MM.1S (cell line): ENCODE measurements around the gene MCF2L2.
"Not testable (repeated sequence)": the region's sequence is repeated elsewhere in the genome, so short reads cannot be mapped to it uniquely, and the experiment has no call there.

Experiments used
- DNase-seq: peaks from one replicate; pipeline ENCODE4 v3.0.0-alpha.2; 2015
- H2AFZ ChIP-seq: fragments of 300-600 bp; sonication (generic); 2 replicates; pipeline ENCODE4 v1.6.0; 2016; ENCODE audit warnings: antibody characterized with exemption, low read length
- H3F3A ChIP-seq: fragments of 300-600 bp; sonication (generic); 2 replicates; pipeline ENCODE4 v1.6.1; 2016; ENCODE audit warnings: mild to moderate bottlenecking, antibody characterized with exemption, low read length, moderate library complexity, mixed read lengths; ENCODE audit not compliant: insufficient read depth
- H3K27ac ChIP-seq: fragments of 300-600 bp; sonication (generic); 2 replicates; pipeline ENCODE4 v1.5.1; 2016; ENCODE audit warnings: mild to moderate bottlenecking, low read length
- H3K27me3 ChIP-seq: fragments of 300-600 bp; sonication (generic); replicated peaks from 2 replicates; pipeline ENCODE4 v1.6.0; 2016; ENCODE audit warnings: low read length; ENCODE audit not compliant: insufficient read depth
- H3K36me3 ChIP-seq: fragments of 300-600 bp; sonication (generic); replicated peaks from 2 replicates; pipeline ENCODE4 v1.6.1; 2016; ENCODE audit warnings: mild to moderate bottlenecking, low read length, mixed read lengths; ENCODE audit not compliant: insufficient read depth
- H3K4me1 ChIP-seq: fragments of 300-600 bp; sonication (generic); 2 replicates; pipeline ENCODE4 v1.6.1; 2016; ENCODE audit warnings: low read length, mixed read lengths
- H3K4me2 ChIP-seq: fragments of 300-600 bp; sonication (generic); 2 replicates; pipeline ENCODE4 v1.6.0; 2016; ENCODE audit warnings: low read depth, low read length
- H3K4me3 ChIP-seq: fragments of 300-600 bp; sonication (generic); 2 replicates; pipeline ENCODE4 v1.5.1; 2016; ENCODE audit warnings: low read length, mixed read lengths
- H3K79me2 ChIP-seq: fragments of 300-600 bp; sonication (generic); 2 replicates; pipeline ENCODE4 v1.6.1; 2016; ENCODE audit warnings: mixed run types, low read length, mixed read lengths
- H3K9ac ChIP-seq: fragments of 300-600 bp; sonication (generic); 2 replicates; pipeline ENCODE4 v1.6.1; 2016; ENCODE audit warnings: low read length, mixed read lengths
- H3K9me2 ChIP-seq: fragments of 300-600 bp; sonication (generic); replicated peaks from 2 replicates; pipeline ENCODE4 v1.6.1; 2016; ENCODE audit warnings: mild to moderate bottlenecking, low read length, mixed read lengths; ENCODE audit not compliant: insufficient read depth
- H3K9me3 ChIP-seq: fragments of 300-600 bp; sonication (generic); replicated peaks from 2 replicates; pipeline ENCODE4 v1.6.1; 2016; ENCODE audit warnings: mild to moderate bottlenecking, low read length, mixed read lengths; ENCODE audit not compliant: insufficient read depth
- H4K20me1 ChIP-seq: fragments of 300-600 bp; sonication (generic); 2 replicates; pipeline ENCODE4 v1.6.1; 2016; ENCODE audit warnings: mild to moderate bottlenecking, low read length, moderate library complexity, mixed read lengths; ENCODE audit not compliant: insufficient read depth
- CTCF ChIP-seq: fragments of 300-600 bp; sonication (generic); IDR thresholded peaks from 2 replicates; pipeline ENCODE4 v1.5.1; 2016; ENCODE audit warnings: antibody characterized with exemption, low read length, mixed read lengths
- EZH2 ChIP-seq: fragments of 300-600 bp; sonication (generic); optimal IDR thresholded peaks from 2 replicates; pipeline ENCODE3; 2017; ENCODE audit warnings: low read depth, mild to moderate bottlenecking, antibody characterized with exemption, low read length, mixed read lengths
- EZH2phosphoT487 ChIP-seq: fragments of 300-600 bp; sonication (generic); IDR thresholded peaks from 2 replicates; pipeline ENCODE4 v1.6.1; 2018; ENCODE audit warnings: antibody characterized with exemption, low read length

The MCF2L2 gene

GRCh38 chr3:183178833-183179549 is 249.4 kb downstream of the MCF2L2 start:
- H2AFZ ChIP-seq: no peak overlapping the region
- H4K20me1 ChIP-seq: no peaks in the 10 kb centered on the region
- H3K4me1 ChIP-seq: no peaks in the 10 kb centered on the region
- H3K27ac ChIP-seq: no peak overlapping the region
- DNase-seq: no peak
- H3K27me3 ChIP-seq: no peaks in the 10 kb centered on the region
- H3K4me2 ChIP-seq: peak overlapping the region; percentile 28; the same call in 1 of the 2 replicates
- H3K9me3 ChIP-seq: no peaks in the 10 kb centered on the region
- no peaks in the 10 kb centered on the region for H3K9me2 ChIP-seq
- TF ChIP-seq EZH2: no peak
- no peak for TF ChIP-seq EZH2phosphoT487
- TF ChIP-seq CTCF: no peak
- H3K36me3 ChIP-seq: no peaks in the 10 kb centered on the region
- no peaks in the 10 kb centered on the region for H3F3A ChIP-seq
- H3K9ac ChIP-seq: no peak overlapping the region
- no peak overlapping the region for H3K4me3 ChIP-seq
- H3K79me2 ChIP-seq: no peaks in the 10 kb centered on the region

GRCh38 chr3:183178512-183178832 is 249.9 kb downstream of the MCF2L2 start:
- Histone ChIP-seq H3F3A (no peaks in the 10 kb centered on the region), H2AFZ (no peak overlapping the region), H3K27ac (no peak overlapping the region), H3K27me3 (no peaks in the 10 kb centered on the region), H4K20me1 (no peaks in the 10 kb centered on the region), H3K9me3 (no peaks in the 10 kb centered on the region), H3K4me3 (no peak overlapping the region), H3K4me1 (no peaks in the 10 kb centered on the region), H3K9ac (no peak overlapping the region), H3K36me3 (no peaks in the 10 kb centered on the region), H3K79me2 (no peaks in the 10 kb centered on the region), H3K9me2 (no peaks in the 10 kb centered on the region), H3K4me2 (peak overlapping the region; percentile 28; the same call in 1 of the 2 replicates)
- TF ChIP-seq EZH2phosphoT487 (no peak), EZH2 (no peak), CTCF (no peak)
- DNase-seq: no peak

DNA sequence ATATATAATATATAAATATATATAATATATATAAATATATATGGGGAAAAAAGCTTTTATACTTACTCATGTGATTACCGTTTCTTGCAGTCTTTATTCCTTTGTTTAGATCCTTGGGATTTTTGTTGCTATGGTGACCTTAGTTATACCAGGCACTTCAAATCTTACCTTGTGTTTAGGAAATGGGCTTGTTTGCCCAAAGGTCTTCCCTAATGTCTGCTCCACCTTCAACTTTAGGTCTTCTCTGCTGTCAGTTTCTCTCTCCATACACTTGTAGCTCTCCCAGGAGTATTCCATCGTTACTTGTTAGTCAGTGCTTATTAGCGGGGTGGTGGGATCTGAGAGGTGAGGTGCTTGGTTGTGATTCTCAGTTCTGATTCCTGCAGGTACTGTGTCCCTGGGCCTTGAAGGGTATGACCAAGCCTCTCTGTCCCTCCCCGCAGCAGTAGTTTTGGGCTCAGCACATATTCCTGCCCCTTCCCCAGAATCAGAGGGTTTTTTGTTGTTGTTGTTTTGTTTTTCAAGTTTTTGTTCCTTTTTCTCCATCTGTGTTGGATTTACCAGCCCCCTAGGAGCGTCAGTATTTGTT is 256.3 kb downstream of the MCF2L2 start:
- H3K27me3 ChIP-seq: no peaks in the 10 kb centered on the region
- no peak for TF ChIP-seq EZH2phosphoT487
- no peak for TF ChIP-seq EZH2
- no peak for TF ChIP-seq CTCF
- H3K79me2 ChIP-seq: no peaks in the 10 kb centered on the region
- H3K9ac ChIP-seq: no peak overlapping the region
- H3K4me1 ChIP-seq: no peaks in the 10 kb centered on the region
- H3F3A ChIP-seq: no peaks in the 10 kb centered on the region
- H3K4me3 ChIP-seq: no peak overlapping the region
- no peaks in the 10 kb centered on the region for H4K20me1 ChIP-seq
- no peak for DNase-seq
- H2AFZ ChIP-seq: no peak overlapping the region
- no peaks in the 10 kb centered on the region for H3K9me3 ChIP-seq
- H3K27ac ChIP-seq: no peak overlapping the region
- no peaks in the 10 kb centered on the region for H3K36me3 ChIP-seq
- H3K9me2 ChIP-seq: no peaks in the 10 kb centered on the region
- no peak overlapping the region for H3K4me2 ChIP-seq

GRCh38 chr3:183167975-183168374 is 260.4 kb downstream of the MCF2L2 start:
- H3K9me3 ChIP-seq, H4K20me1 ChIP-seq, H3K27me3 ChIP-seq, DNase-seq, H3K4me2 ChIP-seq, H3K4me3 ChIP-seq, H3K27ac ChIP-seq, H3F3A ChIP-seq, H3K9me2 ChIP-seq, H3K79me2 ChIP-seq, H3K4me1 ChIP-seq, H3K36me3 ChIP-seq, H3K9ac ChIP-seq, H2AFZ ChIP-seq: not testable (repeated sequence)
